ENCODE measurements around the gene GPR157.

Gene GPR157

GRCh38 chr1:9118186-9118585 lies 10.7 kb downstream of the GPR157 start:
- DNase-seq, result no peak
- no peak overlapping the region for H3K4me3 ChIP-seq (ENCODE audit: low read depth, low read length)
- no peaks in the 10 kb centered on the region for H3K27me3 ChIP-seq
- H3K36me3 ChIP-seq, result no peaks in the 10 kb centered on the region
- H3K9me3 ChIP-seq, result no peaks in the 10 kb centered on the region
- no peaks in the 10 kb centered on the region for H3K4me1 ChIP-seq
- TF ChIP-seq CTCF (IDR thresholded peaks at IDR 0.05; ENCODE audit: low read depth, low read length), result no peak

- Histone ChIP-seq H3K4me1 (no peaks in the 10 kb centered on the region), H3K9me3 (no peaks in the 10 kb centered on the region), H3K27me3 (no peaks in the 10 kb centered on the region), H3K4me3 (ENCODE audit: low read depth, low read length) (no peak overlapping the region), H3K36me3 (no peaks in the 10 kb centered on the region)
- TF ChIP-seq CTCF (IDR thresholded peaks at IDR 0.05; ENCODE audit: low read depth, low read length), result no peak
- no peak for DNase-seq
Measured at GRCh38 chr1:9115351-9116205, 13.3 kb downstream of the GPR157 start.

- DNase-seq, result no peak
- Histone ChIP-seq H3K4me1 (no peaks in the 10 kb centered on the region), H3K27me3 (no peaks in the 10 kb centered on the region), H3K4me3 (ENCODE audit: low read depth, low read length) (no peak overlapping the region), H3K9me3 (no peaks in the 10 kb centered on the region), H3K36me3 (no peaks in the 10 kb centered on the region)
- TF ChIP-seq CTCF (IDR thresholded peaks at IDR 0.05; ENCODE audit: low read depth, low read length), result no peak
Measured at GRCh38 chr1:9112961-9113880, 15.7 kb downstream of the GPR157 start.

GRCh38 chr1:9111957-9112356 lies 16.9 kb downstream of the GPR157 start:
- H3K27me3 ChIP-seq, result no peaks in the 10 kb centered on the region
- H3K4me1 ChIP-seq, result no peaks in the 10 kb centered on the region
- DNase-seq, result no peak
- H3K4me3 ChIP-seq (ENCODE audit: low read depth, low read length), result no peak overlapping the region
- no peaks in the 10 kb centered on the region for H3K9me3 ChIP-seq
- no peaks in the 10 kb centered on the region for H3K36me3 ChIP-seq
- no peak for TF ChIP-seq CTCF (IDR thresholded peaks at IDR 0.05; ENCODE audit: low read depth, low read length)

GRCh38 chr1:9111357-9111691 lies 17.6 kb downstream of the GPR157 start:
- Histone ChIP-seq H3K4me1 (no peaks in the 10 kb centered on the region), H3K36me3 (no peaks in the 10 kb centered on the region), H3K27me3 (no peaks in the 10 kb centered on the region), H3K4me3 (ENCODE audit: low read depth, low read length) (no peak overlapping the region), H3K9me3 (no peaks in the 10 kb centered on the region)
- no peak for DNase-seq
- no peak for TF ChIP-seq CTCF (IDR thresholded peaks at IDR 0.05; ENCODE audit: low read depth, low read length)

Measured in BE2C (cell line).